Effector memory CD4-positive, alpha-beta T cell (primary cell): ENCODE measurements around the gene ABL2.
A peak's percentile ranks its signal among the peaks of the same experiment; 100 is the strongest.

Source experiments
- DNase-seq, 3 donors: peaks; one replicate each; pipeline ENCODE4 v3.0.0-alpha.2; 2020
- H3K27ac ChIP-seq: 2 replicates; pipeline ENCODE4 v1.7.0; 2013; ENCODE audit warnings: mild to moderate bottlenecking, low read length, moderate library complexity; ENCODE audit not compliant: insufficient read depth, poor library complexity, severe bottlenecking
- H3K27me3 ChIP-seq: replicated peaks from 2 replicates; pipeline ENCODE4 v1.7.0; 2013; ENCODE audit warnings: mild to moderate bottlenecking, low read length; ENCODE audit not compliant: insufficient read depth, control insufficient read depth, poor library complexity, severe bottlenecking
- H3K36me3 ChIP-seq: 2 replicates; pipeline ENCODE4 v1.7.0; 2013; ENCODE audit warnings: mild to moderate bottlenecking, low read length, moderate library complexity; ENCODE audit not compliant: control insufficient read depth, insufficient read depth
- H3K4me1 ChIP-seq: 2 replicates; pipeline ENCODE4 v1.7.0; 2013; ENCODE audit warnings: low read length, mild to moderate bottlenecking; ENCODE audit not compliant: control insufficient read depth, insufficient read depth, poor library complexity, severe bottlenecking
- H3K4me3 ChIP-seq: 2 replicates; pipeline ENCODE4 v1.7.0; 2013; ENCODE audit warnings: low read length, low read depth, mild to moderate bottlenecking; ENCODE audit not compliant: insufficient read depth, poor library complexity, severe bottlenecking
- H3K9me3 ChIP-seq: 2 replicates; pipeline ENCODE4 v1.7.0; 2013; ENCODE audit warnings: mild to moderate bottlenecking, low read length, moderate library complexity; ENCODE audit not compliant: control insufficient read depth

The ABL2 gene

DNA sequence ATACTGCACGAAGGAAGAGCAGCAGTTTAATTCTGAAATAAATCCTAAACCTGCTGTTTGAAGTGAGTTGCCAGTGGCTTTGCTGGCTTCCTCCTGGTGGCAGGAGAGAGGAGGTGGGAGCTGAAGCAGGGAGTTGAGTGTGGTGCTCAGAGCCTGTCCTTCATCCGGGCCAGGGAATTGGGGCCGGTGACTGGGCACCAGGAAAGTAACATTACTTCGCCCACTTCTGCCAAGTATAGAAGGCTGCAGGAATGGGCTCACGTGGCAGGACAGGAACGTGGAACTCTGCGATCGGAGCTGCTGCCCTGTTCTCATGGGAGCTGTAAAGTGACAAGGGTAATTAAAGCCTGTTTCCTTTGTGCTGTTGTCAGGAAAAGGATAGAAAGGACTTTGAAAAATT is 139.0 kb downstream of the ABL2 start:
- no peak overlapping the region for H3K4me3 ChIP-seq
- DNase-seq, result no peak
- no peak overlapping the region for H3K27ac ChIP-seq
- no peaks in the 10 kb centered on the region for H3K9me3 ChIP-seq
- no peaks in the 10 kb centered on the region for H3K27me3 ChIP-seq
- peaks cover 46% of the 10 kb centered on the region for H3K36me3 ChIP-seq
- H3K4me1 ChIP-seq, result no peaks in the 10 kb centered on the region

DNA sequence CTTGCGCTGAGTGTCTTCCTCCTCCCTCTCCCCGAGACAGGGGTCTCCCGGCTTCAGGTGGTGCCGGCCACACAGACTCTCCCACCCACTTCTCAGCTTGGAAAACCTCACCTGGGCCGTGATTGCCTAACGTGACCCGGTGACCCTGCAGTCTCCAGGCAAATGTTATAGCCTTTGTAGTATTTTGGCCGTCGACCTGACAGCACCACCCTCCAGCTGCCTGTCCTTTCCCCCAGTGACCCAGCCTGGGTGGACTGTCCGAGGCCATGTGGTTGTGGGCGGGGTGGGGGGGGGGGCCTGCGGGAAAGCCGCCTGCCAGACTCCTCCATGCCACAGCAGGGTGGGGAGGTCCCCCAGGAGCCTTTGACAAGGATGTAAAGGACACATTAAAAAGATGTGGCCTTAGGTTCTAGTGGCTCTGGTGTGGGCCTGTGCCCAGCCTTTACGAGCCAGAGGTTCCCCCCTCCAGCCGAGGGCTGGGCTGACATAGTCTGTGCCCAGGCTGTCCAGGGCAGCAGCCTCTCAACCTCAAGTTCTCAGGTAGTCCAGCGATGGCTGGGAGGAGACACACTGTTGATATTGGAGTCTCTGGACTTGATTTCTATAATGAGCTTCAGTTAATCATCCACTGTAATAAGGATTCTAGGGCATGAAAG is 139.5 kb downstream of the ABL2 start:
- H3K9me3 ChIP-seq, result no peaks in the 10 kb centered on the region
- H3K27ac ChIP-seq, result no peak overlapping the region

DNA sequence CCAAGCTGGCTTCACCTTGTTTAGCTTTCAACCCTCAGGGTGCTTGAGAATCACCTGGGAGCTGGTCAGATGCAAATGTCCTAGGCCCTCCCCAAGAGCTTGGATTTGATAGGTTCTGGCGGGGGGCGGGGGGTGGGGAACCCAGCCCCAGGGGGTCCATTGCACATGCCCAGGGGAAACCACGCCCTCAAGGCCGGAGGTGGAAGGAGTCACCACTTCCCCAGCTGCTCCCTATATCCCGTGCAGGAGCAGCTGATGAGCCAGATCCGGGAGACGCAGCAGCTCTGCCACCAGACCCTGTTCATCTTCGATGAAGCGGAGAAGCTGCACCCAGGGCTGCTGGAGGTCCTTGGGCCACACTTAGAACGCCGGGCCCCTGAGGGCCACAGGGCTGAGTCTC is 141.8 kb downstream of the ABL2 start:
- Histone ChIP-seq H3K27me3 (no peaks in the 10 kb centered on the region), H3K9me3 (no peaks in the 10 kb centered on the region), H3K36me3 (peaks cover 25% of the 10 kb centered on the region), H3K27ac (no peak overlapping the region), H3K4me1 (peaks cover 3% of the 10 kb centered on the region), H3K4me3 (no peak overlapping the region)
- no peak for DNase-seq

More for the DNA sequence above, 139.5 kb downstream of the ABL2 start:
- Histone ChIP-seq H3K4me1 (no peaks in the 10 kb centered on the region), H3K27me3 (no peaks in the 10 kb centered on the region), H3K4me3 (no peak overlapping the region), H3K36me3 (peaks cover 40% of the 10 kb centered on the region)
- no peak for DNase-seq

GRCh38 chr1:179083533-179083932 is 145.9 kb downstream of the ABL2 start:
- Histone ChIP-seq H3K4me3 (no peak overlapping the region), H3K27me3 (no peaks in the 10 kb centered on the region), H3K9me3 (no peaks in the 10 kb centered on the region), H3K4me1 (peaks cover 14% of the 10 kb centered on the region), H3K36me3 (peaks cover 8% of the 10 kb centered on the region), H3K27ac (no peak overlapping the region)
- no peak for DNase-seq

- peak overlapping the region; percentile 87 for H3K27ac ChIP-seq
- H3K4me3 ChIP-seq, result peak overlapping the region; percentile 91
- H3K4me1 ChIP-seq, result peaks cover 14% of the 10 kb centered on the region
- H3K9me3 ChIP-seq, result no peaks in the 10 kb centered on the region
- H3K36me3 ChIP-seq, result peaks cover 8% of the 10 kb centered on the region
- no peaks in the 10 kb centered on the region for H3K27me3 ChIP-seq
- DNase-seq, result peak in 1 of 3 donors; percentile 6
These were observed 146.5 kb downstream of the ABL2 start for GRCh38 chr1:179082999-179083335.

GRCh38 chr1:179082333-179082998 is 147.0 kb downstream of the ABL2 start:
- H3K27ac ChIP-seq, result peak overlapping the region; percentile 87
- H3K4me3 ChIP-seq, result peak overlapping the region; percentile 91

DNA sequence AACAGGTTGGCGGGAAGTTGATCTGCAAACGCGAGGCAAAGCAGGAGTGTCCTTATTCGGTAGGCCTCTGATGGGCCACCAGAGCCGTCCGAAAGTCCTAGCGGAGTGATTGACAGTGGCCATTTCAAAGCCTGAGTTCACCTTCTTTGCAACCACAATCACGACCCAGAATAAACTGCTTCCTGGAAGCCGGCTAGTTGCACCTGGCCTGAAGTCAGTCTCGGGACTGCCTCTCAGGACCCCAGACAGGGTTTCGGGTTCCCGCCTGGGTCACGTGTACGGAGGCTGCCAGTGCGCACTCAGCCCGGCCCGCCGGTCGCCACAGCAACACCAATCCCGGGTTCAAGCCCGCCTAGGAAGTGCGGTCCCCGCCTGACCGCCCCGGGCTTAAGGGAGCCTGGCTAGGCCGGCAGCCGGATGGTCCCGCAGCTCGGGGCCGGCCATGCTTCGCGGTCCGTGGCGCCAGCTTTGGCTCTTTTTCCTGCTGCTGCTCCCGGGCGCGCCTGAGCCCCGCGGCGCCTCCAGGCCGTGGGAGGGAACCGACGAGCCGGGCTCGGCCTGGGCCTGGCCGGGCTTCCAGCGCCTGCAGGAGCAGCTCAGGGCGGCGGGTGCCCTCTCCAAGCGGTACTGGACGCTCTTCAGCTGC is 147.7 kb downstream of the ABL2 start, which contains the start of gene TOR3A:
TOR3A (plus strand) TSS at position 384 of the 646 bp plus-strand sequence; CDS start at position 443, 59 bp downstream.
- Histone ChIP-seq H3K4me3 (peak within 1 kb of the TSS; percentile 91), H3K4me1 (peaks cover 14% of the 10 kb centered on the region), H3K27ac (peak within 1 kb of the TSS; percentile 87), H3K27me3 (no peaks in the 10 kb centered on the region), H3K36me3 (no peaks in the 10 kb centered on the region), H3K9me3 (no peaks in the 10 kb centered on the region)
- DNase-seq, result peak; percentile 61 to 66 (median 63)

More at GRCh38 chr1:179082333-179082998, 147.0 kb downstream of the ABL2 start:
- Histone ChIP-seq H3K27me3 (no peaks in the 10 kb centered on the region), H3K36me3 (peaks cover 5% of the 10 kb centered on the region), H3K4me1 (peaks cover 14% of the 10 kb centered on the region), H3K9me3 (no peaks in the 10 kb centered on the region)
- peak in 1 of 3 donors; percentile 12 for DNase-seq

- peaks cover 14% of the 10 kb centered on the region for H3K4me1 ChIP-seq
- no peaks in the 10 kb centered on the region for H3K9me3 ChIP-seq
- peak overlapping the region; percentile 91 for H3K4me3 ChIP-seq
- DNase-seq, result peak in 2 of 3 donors; percentile 56 to 58
- no peaks in the 10 kb centered on the region for H3K36me3 ChIP-seq
- peak overlapping the region; percentile 87 for H3K27ac ChIP-seq
- no peaks in the 10 kb centered on the region for H3K27me3 ChIP-seq
These were observed 148.4 kb downstream of the ABL2 start for GRCh38 chr1:179080866-179081686.

DNA sequence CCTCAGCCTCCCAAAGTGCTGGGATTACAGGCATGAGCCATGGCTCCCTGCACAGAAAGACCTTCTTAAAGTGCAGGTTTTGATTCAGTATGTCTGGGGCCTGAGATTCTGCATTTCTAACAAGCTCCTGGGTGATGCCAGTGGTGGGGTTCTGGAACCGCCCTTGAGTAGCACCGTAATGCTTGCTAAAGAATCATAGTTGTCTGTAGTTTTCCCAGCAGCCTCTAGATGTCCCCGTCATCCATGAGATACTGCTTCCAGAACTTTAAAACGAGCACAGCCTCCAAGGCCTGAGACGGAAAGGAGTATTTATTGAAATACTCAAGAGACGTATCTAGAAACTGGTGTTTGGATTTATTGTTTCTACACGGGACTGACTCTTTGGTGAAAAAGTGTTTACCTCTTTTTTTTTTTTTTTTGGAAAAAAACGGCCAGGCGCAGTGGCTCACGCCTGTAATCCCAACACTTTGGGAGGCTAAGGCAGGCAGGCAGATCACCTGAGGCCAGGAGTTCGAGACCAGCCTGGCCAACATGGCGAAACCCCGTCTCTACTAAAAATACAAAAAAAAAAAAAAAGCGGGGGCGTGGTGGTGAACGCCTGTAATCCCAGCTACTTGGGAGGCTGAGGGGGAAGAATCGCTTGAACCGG is 150.2 kb downstream of the ABL2 start:
- DNase-seq, result peak; percentile 9 to 32 (median 11)
- Histone ChIP-seq H3K4me1 (peaks cover 14% of the 10 kb centered on the region), H3K9me3 (no peaks in the 10 kb centered on the region), H3K36me3 (no peaks in the 10 kb centered on the region), H3K27ac (no peak overlapping the region), H3K4me3 (no peak overlapping the region), H3K27me3 (no peaks in the 10 kb centered on the region)
